ENCODE results near the gene IFT20.

DNA sequence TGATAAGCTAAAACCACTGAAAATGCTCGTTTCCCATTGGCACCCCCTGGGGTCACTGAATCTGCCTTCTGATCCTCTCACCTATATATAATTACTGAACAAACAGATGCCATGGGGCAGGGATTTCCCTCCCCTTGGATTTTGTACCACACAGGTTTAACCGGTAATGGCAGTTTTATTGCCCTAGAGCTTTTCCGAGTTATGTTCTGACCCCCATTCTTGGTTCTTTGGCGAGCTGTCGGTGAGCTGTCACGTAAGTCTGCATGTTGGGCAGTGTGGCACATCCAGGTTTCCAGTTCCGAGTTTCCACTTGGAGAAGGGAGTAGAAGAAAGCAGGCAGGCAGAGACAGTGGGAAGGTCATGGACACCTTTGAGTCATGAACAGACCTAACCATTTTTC, 9.2 kb downstream of the IFT20 start:
- no peak for TF ChIP-seq POLR2A (IDR thresholded peaks at IDR 0.05)
- TF ChIP-seq POLR2AphosphoS5 (IDR thresholded peaks at IDR 0.05): no peak
- TF ChIP-seq CTCF (IDR thresholded peaks at IDR 0.05): no peak
